LNCaP clone FGC (cell line): Measurements from ENCODE around the gene LRRC4C.

ENCODE experiments used
- DNase-seq: peaks from one replicate; pipeline ENCODE4 v3.0.0-alpha.2; 2011; ENCODE audit warnings: low read depth
- H3K4me3 ChIP-seq: 2 replicates; pipeline ENCODE4 v1.5.1; 2011; ENCODE audit warnings: mild to moderate bottlenecking, low read depth, low read length, control low read depth
- CTCF ChIP-seq: IDR thresholded peaks from 2 replicates; pipeline ENCODE4 v1.5.1; 2012; ENCODE audit warnings: mild to moderate bottlenecking; ENCODE audit not compliant: control insufficient read depth, insufficient read depth; ENCODE audit errors: extremely low read depth

The LRRC4C gene

GRCh38 chr11:40405614-40406013 lies 1053.8 kb downstream of the LRRC4C start:
- H3K4me3 ChIP-seq, result no peak overlapping the region
- DNase-seq, result no peak
- TF ChIP-seq CTCF, result no peak

- no peak for DNase-seq
- no peak for TF ChIP-seq CTCF
These were observed 1056.1 kb downstream of the LRRC4C start for GRCh38 chr11:40403321-40403720.

GRCh38 chr11:40401132-40401853 lies 1058.2 kb downstream of the LRRC4C start:
- no peak overlapping the region for H3K4me3 ChIP-seq
- DNase-seq, result no peak
- TF ChIP-seq CTCF, result no peak

More at GRCh38 chr11:40403321-40403720, 1056.1 kb downstream of the LRRC4C start:
- no peak overlapping the region for H3K4me3 ChIP-seq

- no peak for DNase-seq
- no peak for TF ChIP-seq CTCF
- H3K4me3 ChIP-seq, result no peak overlapping the region
These were observed 1062.3 kb downstream of the LRRC4C start for GRCh38 chr11:40397141-40397540.

GRCh38 chr11:40393511-40393910 lies 1065.9 kb downstream of the LRRC4C start:
- no peak overlapping the region for H3K4me3 ChIP-seq
- DNase-seq, result no peak
- no peak for TF ChIP-seq CTCF

- no peak overlapping the region for H3K4me3 ChIP-seq
- no peak for DNase-seq
- no peak for TF ChIP-seq CTCF
These were observed 1067.8 kb downstream of the LRRC4C start for GRCh38 chr11:40391679-40392078.
